Epithelial cell of proximal tubule (primary cell): ENCODE measurements around the gene AADAC. TPM values are rescaled to one million over a fixed set of nuclear protein-coding genes. Genes with fewer than 3 reads are reported as not detected.
"Not testable (repeated sequence)": the region's sequence is repeated elsewhere in the genome, so short reads cannot be mapped to it uniquely, and the experiment has no call there.

ENCODE experiments used
- DNase-seq: peaks from one replicate; pipeline ENCODE4 v3.0.0-alpha.2; 2011; ENCODE audit warnings: low read depth
- H3K4me3 ChIP-seq: 2 replicates; pipeline ENCODE4 v1.5.1; 2011; ENCODE audit warnings: low read depth, mild to moderate bottlenecking, low read length
- total RNA-seq: library from RNA; depleted of rRNA; stranded (reverse); fragments of >200 nt; gene quantifications from 2 replicates; pipeline ENCODE4 v1.2.3, GENCODE V29; 2015
- TF ChIP-seq, protein P1 (sequence below): conservative IDR thresholded peaks from 2 replicates; pipeline ENCODE4 v1.5.1; 2012; ENCODE audit warnings: low read depth, mild to moderate bottlenecking, low read length

Gene AADAC
- total RNA-seq, 1 donor from 2014 or later: 0.29 TPM

GRCh38 chr3:151837057-151837456, 23.1 kb downstream of the AADAC start:
- TF ChIP-seq, protein P1, sequence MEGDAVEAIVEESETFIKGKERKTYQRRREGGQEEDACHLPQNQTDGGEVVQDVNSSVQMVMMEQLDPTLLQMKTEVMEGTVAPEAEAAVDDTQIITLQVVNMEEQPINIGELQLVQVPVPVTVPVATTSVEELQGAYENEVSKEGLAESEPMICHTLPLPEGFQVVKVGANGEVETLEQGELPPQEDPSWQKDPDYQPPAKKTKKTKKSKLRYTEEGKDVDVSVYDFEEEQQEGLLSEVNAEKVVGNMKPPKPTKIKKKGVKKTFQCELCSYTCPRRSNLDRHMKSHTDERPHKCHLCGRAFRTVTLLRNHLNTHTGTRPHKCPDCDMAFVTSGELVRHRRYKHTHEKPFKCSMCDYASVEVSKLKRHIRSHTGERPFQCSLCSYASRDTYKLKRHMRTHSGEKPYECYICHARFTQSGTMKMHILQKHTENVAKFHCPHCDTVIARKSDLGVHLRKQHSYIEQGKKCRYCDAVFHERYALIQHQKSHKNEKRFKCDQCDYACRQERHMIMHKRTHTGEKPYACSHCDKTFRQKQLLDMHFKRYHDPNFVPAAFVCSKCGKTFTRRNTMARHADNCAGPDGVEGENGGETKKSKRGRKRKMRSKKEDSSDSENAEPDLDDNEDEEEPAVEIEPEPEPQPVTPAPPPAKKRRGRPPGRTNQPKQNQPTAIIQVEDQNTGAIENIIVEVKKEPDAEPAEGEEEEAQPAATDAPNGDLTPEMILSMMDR: no peak
- DNase-seq: peak; percentile 71
- H3K4me3 ChIP-seq: no peak overlapping the region

- TF ChIP-seq, protein P1: peak; percentile 89
- no peak for DNase-seq
- no peak overlapping the region for H3K4me3 ChIP-seq
Observed at GRCh38 chr3:151838574-151839312, 24.8 kb downstream of the AADAC start.

GRCh38 chr3:151839313-151839631, 25.4 kb downstream of the AADAC start:
- no peak overlapping the region for H3K4me3 ChIP-seq
- no peak for DNase-seq
- TF ChIP-seq, protein P1: no peak

- no peak for DNase-seq
- TF ChIP-seq, protein P1: no peak
- no peak overlapping the region for H3K4me3 ChIP-seq
Observed at GRCh38 chr3:151841801-151842200, 27.9 kb downstream of the AADAC start.

DNA sequence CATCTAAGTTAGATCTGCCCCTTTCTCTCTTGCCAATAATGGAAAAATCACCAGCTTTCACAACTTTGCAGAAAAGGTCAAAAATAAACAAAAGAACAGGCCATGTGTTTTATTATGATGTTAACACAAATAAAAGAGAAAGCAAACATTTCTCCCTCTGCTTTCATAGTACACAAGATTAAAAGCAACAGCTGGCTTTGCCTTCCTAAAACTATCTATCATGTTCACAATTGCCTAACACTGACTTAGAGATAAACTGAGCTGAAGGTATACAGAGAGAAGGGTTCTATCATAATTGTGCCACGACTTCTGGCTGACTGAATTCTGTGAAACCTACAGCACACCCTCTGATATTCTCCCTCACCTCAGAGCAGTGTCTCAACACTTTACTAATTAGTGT, 29.4 kb downstream of the AADAC start:
- DNase-seq: no peak
- TF ChIP-seq, protein P1: no peak
- no peak overlapping the region for H3K4me3 ChIP-seq

DNA sequence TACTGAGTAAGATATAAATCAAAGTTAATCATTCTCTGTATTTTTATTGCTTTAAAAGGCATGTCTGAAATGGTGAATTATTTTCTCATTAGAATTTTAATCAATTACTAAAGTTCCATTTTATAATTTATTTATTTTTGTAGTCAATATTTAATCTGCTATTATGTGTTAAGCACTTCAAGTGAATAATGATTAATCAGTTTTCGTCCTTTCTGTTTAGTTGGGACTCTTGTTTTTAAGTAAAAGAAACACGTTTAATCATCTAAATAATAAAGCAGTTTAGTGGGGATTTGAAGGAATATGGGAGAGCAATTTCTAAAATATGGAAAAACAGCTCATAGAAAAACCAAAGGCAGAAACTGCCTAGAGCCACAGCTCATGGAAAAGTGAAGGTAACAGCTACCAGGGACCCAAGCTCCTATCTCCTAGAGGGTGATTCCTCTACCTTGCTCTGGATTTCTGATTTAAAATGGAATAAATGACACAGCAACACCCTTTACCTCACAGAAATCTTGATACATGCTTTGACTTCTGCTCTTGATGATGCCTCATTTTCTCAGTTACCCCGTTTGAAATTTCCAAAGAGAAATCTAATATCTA, 31.5 kb downstream of the AADAC start:
- DNase-seq: no peak
- TF ChIP-seq, protein P1: no peak
- peak overlapping the region; percentile 22 for H3K4me3 ChIP-seq

- not testable (repeated sequence) for DNase-seq, H3K4me3 ChIP-seq
Observed at GRCh38 chr3:151850065-151850464, 36.1 kb downstream of the AADAC start.
